Esophagus muscularis mucosa (tissue), 3 donors: Measurements from ENCODE around the gene ERC2.

Source experiments
- CTCF ChIP-seq, 3 experiments: fragments of 200-600 bp in 2 of 3; fragments of 450-650 bp in 1 of 3; sonication (generic) in 2 of 3; IDR thresholded peaks; one replicate each; pipeline ENCODE4 v1.5.1; 2017 to 2019; ENCODE audit warnings: antibody characterized with exemption in 3 of 3, mild to moderate bottlenecking in 2 of 3, moderate library complexity in 1 of 3
- POLR2A ChIP-seq: fragments of 450-650 bp; IDR thresholded peaks from one replicate; pipeline ENCODE4 v1.6.1; 2017; ENCODE audit warnings: antibody characterized with exemption, moderate library complexity, mild to moderate bottlenecking, low read depth

- TF ChIP-seq POLR2A (no peak), CTCF (IDR thresholded peaks at IDR 0.05) (no peak)
These were observed 16.3 kb upstream of the ERC2 start for GRCh38 chr3:56484525-56485032.
